SK-N-SH (cell line): ENCODE data around the gene MYBPH. TPM values are rescaled to one million over a fixed set of nuclear protein-coding genes. Genes with fewer than 3 reads are reported as not detected.

Experiments used
- CTCF ChIA-PET: fragments of 300-600, 350-600 bp; formaldehyde crosslinking; extraction: SDS; loops from one replicate; lab custom pipeline; 2021; lab: Yijun Ruan, JAX
- POLR2A ChIA-PET: fragments of 350-600 bp; sonication (Branson Sonifier 250); formaldehyde crosslinking; extraction: SDS; loops from one replicate; lab custom pipeline; 2020; ENCODE audit warnings: antibody characterized with exemption, inconsistent platforms; lab: Yijun Ruan, JAX
- DNase-seq: peaks from one replicate; pipeline ENCODE4 v3.0.0; 2012
- H2AFZ ChIP-seq: fragments of 200-600 bp; sonication (generic); 2 replicates; pipeline ENCODE4 v1.8.1; 2016; ENCODE audit warnings: antibody characterized with exemption, mild to moderate bottlenecking, low read depth
- H3F3A ChIP-seq: fragments of 200-600 bp; sonication (generic); replicated peaks from 2 replicates; pipeline ENCODE3; 2016; ENCODE audit warnings: antibody characterized with exemption, mild to moderate bottlenecking; ENCODE audit not compliant: insufficient read depth
- H3K27ac ChIP-seq, 2 experiments: fragments of 200-500 bp in 1 of 2; fragments of 200-600 bp in 1 of 2; sonication (Bioruptor generic) in 1 of 2; sonication (generic), shearing (Covaris generic) in 1 of 2; 2 replicates each; pipeline versions ENCODE4 v1.5.1 to v1.6.1; 2014 to 2016; ENCODE audit warnings: low read depth in 2 of 2, inconsistent platforms in 1 of 2, low read length in 1 of 2, mild to moderate bottlenecking in 1 of 2, mixed read lengths in 1 of 2
- H3K27me3 ChIP-seq: fragments of 200-600 bp; sonication (generic), shearing (Covaris generic); 2 replicates; pipeline ENCODE4 v1.6.1; 2016; ENCODE audit warnings: mixed run types; ENCODE audit not compliant: insufficient read depth
- H3K36me3 ChIP-seq, 2 experiments: fragments of 200-500 bp in 1 of 2; fragments of 200-600 bp in 1 of 2; sonication (Bioruptor generic) in 1 of 2; sonication (generic) in 1 of 2; replicated peaks in 1 of 2; 2 replicates each; pipeline versions ENCODE3 to v1.5.1; 2014 to 2016; ENCODE audit warnings: low read length in 1 of 2, mild to moderate bottlenecking in 1 of 2; ENCODE audit not compliant: insufficient read depth in 2 of 2, control insufficient read depth in 1 of 2
- H3K4me1 ChIP-seq, 2 experiments: fragments of 200-500 bp in 1 of 2; fragments of 200-600 bp in 1 of 2; sonication (Bioruptor generic) in 1 of 2; sonication (generic), shearing (Covaris generic) in 1 of 2; 2 replicates each; pipeline versions ENCODE4 v1.5.1 to v1.6.1; 2014 to 2016; ENCODE audit warnings: low read depth in 1 of 2, low read length in 1 of 2, mixed run types in 1 of 2; ENCODE audit not compliant: insufficient read depth in 2 of 2, control insufficient read depth in 1 of 2
- H3K4me2 ChIP-seq: fragments of 200-600 bp; sonication (generic), shearing (Covaris generic); 2 replicates; pipeline ENCODE4 v1.6.1; 2017; ENCODE audit warnings: mixed run types
- H3K4me3 ChIP-seq, 2 experiments: fragments of 200-500 bp in 1 of 2; fragments of 200-600 bp in 1 of 2; sonication (Bioruptor generic) in 1 of 2; sonication (generic), shearing (Covaris generic) in 1 of 2; 2 replicates each; pipeline versions ENCODE4 v1.5.1 to v1.8.1; 2014 to 2016; ENCODE audit warnings: low read depth in 2 of 2, inconsistent platforms in 1 of 2, low read length in 1 of 2, mild to moderate bottlenecking in 1 of 2, mixed read lengths in 1 of 2, moderate library complexity in 1 of 2
- H3K79me2 ChIP-seq: fragments of 200-600 bp; sonication (generic); 2 replicates; pipeline ENCODE4 v1.8.1; 2017; ENCODE audit warnings: mild to moderate bottlenecking; ENCODE audit not compliant: insufficient read depth
- H3K9ac ChIP-seq: fragments of 200-600 bp; sonication (generic); 2 replicates; pipeline ENCODE4 v1.6.1; 2017; ENCODE audit warnings: mixed run types
- H3K9me2 ChIP-seq: fragments of 200-600 bp; sonication (generic); 2 replicates; pipeline ENCODE4 v1.6.1; 2017; ENCODE audit warnings: mixed run types
- H3K9me3 ChIP-seq: fragments of 200-600 bp; sonication (generic); 2 replicates; pipeline ENCODE4 v1.6.1; 2017; ENCODE audit warnings: mixed run types, mild to moderate bottlenecking, moderate library complexity
- H4K20me1 ChIP-seq: fragments of 200-600 bp; sonication (generic); 2 replicates; pipeline ENCODE4 v1.6.1; 2017; ENCODE audit warnings: mild to moderate bottlenecking, mixed run types; ENCODE audit not compliant: insufficient read depth
- ELF1 ChIP-seq: IDR thresholded peaks from 2 replicates; pipeline ENCODE4 v1.4.0; 2012
- EP300 ChIP-seq, 2 experiments: IDR thresholded peaks; 2 replicates each; pipeline versions ENCODE4 v1.4.0 to v1.6.1; 2012; ENCODE audit warnings: borderline replicate concordance in 1 of 2, low read depth in 1 of 2, low read length in 1 of 2
- EZH2phosphoT487 ChIP-seq: fragments of 200-600 bp; sonication (generic); IDR thresholded peaks from 2 replicates; pipeline ENCODE4 v1.6.1; 2017; ENCODE audit warnings: low read depth, mixed run types, mild to moderate bottlenecking, antibody characterized with exemption, moderate library complexity, borderline replicate concordance
- GATA2 ChIP-seq: sonication (generic); formaldehyde crosslinking; IDR thresholded peaks from 2 replicates; pipeline ENCODE4 v1.5.0; 2020; ENCODE audit warnings: mild to moderate bottlenecking, missing genetic modification reagents
- NFIC ChIP-seq: IDR thresholded peaks from 2 replicates; pipeline ENCODE4 v1.4.0; 2012; ENCODE audit warnings: borderline replicate concordance
- NRF1 ChIP-seq: IDR thresholded peaks from 2 replicates; pipeline ENCODE4 v1.6.1; 2012; ENCODE audit warnings: low read depth, mild to moderate bottlenecking, low read length
- POLR2AphosphoS5 ChIP-seq: IDR thresholded peaks from 2 replicates; pipeline ENCODE4 v1.6.1; 2012; ENCODE audit warnings: low read depth, low read length
- RXRA ChIP-seq: IDR thresholded peaks from 2 replicates; pipeline ENCODE4 v1.4.0; 2012; ENCODE audit warnings: low read depth, mild to moderate bottlenecking, borderline replicate concordance
- SIN3A ChIP-seq: IDR thresholded peaks from 2 replicates; pipeline ENCODE4 v1.6.1; 2012; ENCODE audit warnings: low read depth, mild to moderate bottlenecking, low read length, moderate library complexity, borderline replicate concordance
- SMC3 ChIP-seq: IDR thresholded peaks from 2 replicates; pipeline ENCODE4 v1.6.1; 2012; ENCODE audit warnings: low read depth, low read length, improper control_type of control experiment
- TAF1 ChIP-seq: IDR thresholded peaks from 2 replicates; pipeline ENCODE4 v1.6.1; 2012; ENCODE audit warnings: low read depth, mild to moderate bottlenecking, low read length, moderate library complexity, borderline replicate concordance
- TCF12 ChIP-seq: IDR thresholded peaks from 2 replicates; pipeline ENCODE4 v1.4.0; 2012
- TEAD4 ChIP-seq: IDR thresholded peaks from 2 replicates; pipeline ENCODE4 v1.4.0; 2012; ENCODE audit warnings: mild to moderate bottlenecking, borderline replicate concordance; ENCODE audit not compliant: insufficient read depth
- WGBS: methylation state at CpG from one replicate; pipeline ENCODE4 v1.1.6; 2017; ENCODE audit warnings: low lambda C conversion rate; 5-methylcytosine and 5-hydroxymethylcytosine counted together
- polyA plus RNA-seq, 3 experiments: library from polyadenylated mRNA; depleted of rRNA; stranded (reverse); fragments of >200 nt; gene quantifications; 2 replicates each; pipeline ENCODE4 v1.2.3, GENCODE V29; 2012
- TF ChIP-seq, protein P1 (sequence below): IDR thresholded peaks from 2 replicates; pipeline ENCODE4 v1.4.0; 2012; ENCODE audit warnings: low read depth, borderline replicate concordance
- TF ChIP-seq, protein P2 (sequence below): IDR thresholded peaks from 2 replicates; pipeline ENCODE4 v1.6.1; 2012; ENCODE audit warnings: mild to moderate bottlenecking, low read depth, low read length, moderate library complexity
- TF ChIP-seq, protein P3 (sequence below): fragments of 150-350 bp; IDR thresholded peaks from 2 replicates; pipeline ENCODE4 v1.6.1; 2016; ENCODE audit warnings: mild to moderate bottlenecking, low read depth, low read length
- TF ChIP-seq, protein P4 (sequence below): IDR thresholded peaks from 2 replicates; pipeline ENCODE4 v1.4.0; 2012; ENCODE audit warnings: low read depth
- TF ChIP-seq, protein P5 (sequence below): IDR thresholded peaks from 2 replicates; pipeline ENCODE4; 2012

The MYBPH gene, protein sequence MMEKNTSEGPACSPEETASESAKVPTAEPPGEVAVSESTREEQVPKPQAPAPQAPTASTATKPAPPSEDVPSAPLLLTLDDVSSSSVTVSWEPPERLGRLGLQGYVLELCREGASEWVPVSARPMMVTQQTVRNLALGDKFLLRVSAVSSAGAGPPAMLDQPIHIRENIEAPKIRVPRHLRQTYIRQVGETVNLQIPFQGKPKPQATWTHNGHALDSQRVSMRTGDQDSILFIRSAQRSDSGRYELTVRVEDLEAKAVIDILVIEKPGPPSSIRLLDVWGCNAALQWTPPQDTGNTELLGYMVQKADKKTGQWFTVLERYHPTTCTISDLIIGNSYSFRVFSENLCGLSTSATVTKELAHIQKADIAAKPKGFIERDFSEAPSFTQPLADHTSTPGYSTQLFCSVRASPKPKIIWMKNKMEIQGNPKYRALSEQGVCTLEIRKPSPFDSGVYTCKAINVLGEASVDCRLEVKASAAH
- 0.12 TPM in 1 of 2 replicates, not detected in the other for polyA plus RNA-seq (2012; rRNA removed)
- not detected in 2 replicates for polyA plus RNA-seq (2012; cell fraction: cytosol; rRNA removed)
- 0.04 and 0.08 TPM in 2 replicates for polyA plus RNA-seq (2012; cell fraction: nucleus; rRNA removed)

DNA sequence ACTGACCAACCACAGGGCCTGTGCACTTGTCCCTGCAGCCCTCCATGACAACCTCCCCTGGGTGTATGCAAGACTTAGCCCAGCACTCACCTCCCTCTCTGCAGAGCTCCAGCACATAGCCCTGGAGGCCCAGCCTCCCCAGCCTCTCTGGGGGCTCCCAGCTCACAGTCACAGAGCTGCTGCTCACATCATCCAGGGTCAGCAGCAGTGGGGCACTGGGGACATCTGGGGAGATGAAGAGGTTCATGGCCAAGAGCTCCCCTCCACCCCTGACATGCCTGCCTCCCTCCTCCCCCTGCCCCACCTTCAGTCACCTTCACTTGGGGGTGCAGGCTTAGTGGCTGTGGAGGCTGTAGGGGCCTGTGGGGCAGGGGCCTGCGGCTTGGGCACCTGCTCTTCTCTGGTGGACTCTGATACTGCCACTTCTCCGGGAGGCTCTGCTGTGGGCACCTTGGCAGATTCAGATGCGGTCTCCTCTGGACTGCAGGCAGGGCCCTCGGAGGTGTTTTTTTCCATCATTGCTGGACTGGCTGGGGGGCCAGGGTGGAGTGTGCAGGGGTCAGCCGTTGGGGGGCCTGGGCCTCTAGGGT lies at the start of gene MYBPH:
TSS of gene MYBPH (minus strand) at position 590 of the 590 bp plus-strand sequence. CDS start at position 519, 71 bp downstream.
- no peak within 1 kb of the TSS for H2AFZ ChIP-seq
- H3K9ac ChIP-seq, result no peak within 1 kb of the TSS
- ChIA-PET CTCF (interaction anchor here (0.7 to 2.9 kb wide), 6 partner anchors 30 to 136 kb away, joined by 3 to 17 read pairs (median 6); partner anchors contain the start of gene ADORA1), POLR2A (no interaction called here)
- no peaks in the 10 kb centered on the region for H3K9me3 ChIP-seq
- H3K27ac ChIP-seq, result no peak within 1 kb of the TSS
- no peaks in the 10 kb centered on the region for H3K36me3 ChIP-seq
- no peaks in the 10 kb centered on the region for H3K27me3 ChIP-seq
- no peaks in the 10 kb centered on the region for H3F3A ChIP-seq
- H4K20me1 ChIP-seq, result no peaks in the 10 kb centered on the region
- H3K79me2 ChIP-seq, result no peaks in the 10 kb centered on the region
- H3K4me2 ChIP-seq, result no peak within 1 kb of the TSS
- TF ChIP-seq, protein P1, sequence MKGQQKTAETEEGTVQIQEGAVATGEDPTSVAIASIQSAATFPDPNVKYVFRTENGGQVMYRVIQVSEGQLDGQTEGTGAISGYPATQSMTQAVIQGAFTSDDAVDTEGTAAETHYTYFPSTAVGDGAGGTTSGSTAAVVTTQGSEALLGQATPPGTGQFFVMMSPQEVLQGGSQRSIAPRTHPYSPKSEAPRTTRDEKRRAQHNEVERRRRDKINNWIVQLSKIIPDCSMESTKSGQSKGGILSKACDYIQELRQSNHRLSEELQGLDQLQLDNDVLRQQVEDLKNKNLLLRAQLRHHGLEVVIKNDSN, result no peak
- TF ChIP-seq, protein P2, sequence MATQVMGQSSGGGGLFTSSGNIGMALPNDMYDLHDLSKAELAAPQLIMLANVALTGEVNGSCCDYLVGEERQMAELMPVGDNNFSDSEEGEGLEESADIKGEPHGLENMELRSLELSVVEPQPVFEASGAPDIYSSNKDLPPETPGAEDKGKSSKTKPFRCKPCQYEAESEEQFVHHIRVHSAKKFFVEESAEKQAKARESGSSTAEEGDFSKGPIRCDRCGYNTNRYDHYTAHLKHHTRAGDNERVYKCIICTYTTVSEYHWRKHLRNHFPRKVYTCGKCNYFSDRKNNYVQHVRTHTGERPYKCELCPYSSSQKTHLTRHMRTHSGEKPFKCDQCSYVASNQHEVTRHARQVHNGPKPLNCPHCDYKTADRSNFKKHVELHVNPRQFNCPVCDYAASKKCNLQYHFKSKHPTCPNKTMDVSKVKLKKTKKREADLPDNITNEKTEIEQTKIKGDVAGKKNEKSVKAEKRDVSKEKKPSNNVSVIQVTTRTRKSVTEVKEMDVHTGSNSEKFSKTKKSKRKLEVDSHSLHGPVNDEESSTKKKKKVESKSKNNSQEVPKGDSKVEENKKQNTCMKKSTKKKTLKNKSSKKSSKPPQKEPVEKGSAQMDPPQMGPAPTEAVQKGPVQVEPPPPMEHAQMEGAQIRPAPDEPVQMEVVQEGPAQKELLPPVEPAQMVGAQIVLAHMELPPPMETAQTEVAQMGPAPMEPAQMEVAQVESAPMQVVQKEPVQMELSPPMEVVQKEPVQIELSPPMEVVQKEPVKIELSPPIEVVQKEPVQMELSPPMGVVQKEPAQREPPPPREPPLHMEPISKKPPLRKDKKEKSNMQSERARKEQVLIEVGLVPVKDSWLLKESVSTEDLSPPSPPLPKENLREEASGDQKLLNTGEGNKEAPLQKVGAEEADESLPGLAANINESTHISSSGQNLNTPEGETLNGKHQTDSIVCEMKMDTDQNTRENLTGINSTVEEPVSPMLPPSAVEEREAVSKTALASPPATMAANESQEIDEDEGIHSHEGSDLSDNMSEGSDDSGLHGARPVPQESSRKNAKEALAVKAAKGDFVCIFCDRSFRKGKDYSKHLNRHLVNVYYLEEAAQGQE, result no peak
- TF ChIP-seq, protein P3, sequence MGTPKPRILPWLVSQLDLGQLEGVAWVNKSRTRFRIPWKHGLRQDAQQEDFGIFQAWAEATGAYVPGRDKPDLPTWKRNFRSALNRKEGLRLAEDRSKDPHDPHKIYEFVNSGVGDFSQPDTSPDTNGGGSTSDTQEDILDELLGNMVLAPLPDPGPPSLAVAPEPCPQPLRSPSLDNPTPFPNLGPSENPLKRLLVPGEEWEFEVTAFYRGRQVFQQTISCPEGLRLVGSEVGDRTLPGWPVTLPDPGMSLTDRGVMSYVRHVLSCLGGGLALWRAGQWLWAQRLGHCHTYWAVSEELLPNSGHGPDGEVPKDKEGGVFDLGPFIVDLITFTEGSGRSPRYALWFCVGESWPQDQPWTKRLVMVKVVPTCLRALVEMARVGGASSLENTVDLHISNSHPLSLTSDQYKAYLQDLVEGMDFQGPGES, result no peak
- TF ChIP-seq SIN3A, result no peak
- TF ChIP-seq, protein P4, sequence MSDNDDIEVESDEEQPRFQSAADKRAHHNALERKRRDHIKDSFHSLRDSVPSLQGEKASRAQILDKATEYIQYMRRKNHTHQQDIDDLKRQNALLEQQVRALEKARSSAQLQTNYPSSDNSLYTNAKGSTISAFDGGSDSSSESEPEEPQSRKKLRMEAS, result no peak
- TF ChIP-seq GATA2 (CRISPR knock-in tag), result no peak
- TF ChIP-seq RXRA, result no peak
- no peak for TF ChIP-seq SMC3
- no peak for TF ChIP-seq EZH2phosphoT487
- no peak for TF ChIP-seq NFIC
- TF ChIP-seq, protein P5, sequence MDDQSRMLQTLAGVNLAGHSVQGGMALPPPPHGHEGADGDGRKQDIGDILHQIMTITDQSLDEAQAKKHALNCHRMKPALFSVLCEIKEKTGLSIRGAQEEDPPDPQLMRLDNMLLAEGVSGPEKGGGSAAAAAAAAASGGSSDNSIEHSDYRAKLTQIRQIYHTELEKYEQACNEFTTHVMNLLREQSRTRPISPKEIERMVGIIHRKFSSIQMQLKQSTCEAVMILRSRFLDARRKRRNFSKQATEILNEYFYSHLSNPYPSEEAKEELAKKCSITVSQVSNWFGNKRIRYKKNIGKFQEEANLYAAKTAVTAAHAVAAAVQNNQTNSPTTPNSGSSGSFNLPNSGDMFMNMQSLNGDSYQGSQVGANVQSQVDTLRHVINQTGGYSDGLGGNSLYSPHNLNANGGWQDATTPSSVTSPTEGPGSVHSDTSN, result no peak
- no peak for TF ChIP-seq POLR2AphosphoS5
- no peak for TF ChIP-seq TEAD4
- no peak for TF ChIP-seq ELF1
- TF ChIP-seq TAF1, result no peak
- TF ChIP-seq TCF12, result no peak
- TF ChIP-seq NRF1, result no peak
- TF ChIP-seq EP300 (IDR thresholded peaks at IDR 0.05; ENCODE audit: borderline replicate concordance in 1 of 2, low read depth in 1 of 2, low read length in 1 of 2), result no peak
- H3K4me1 ChIP-seq, result peaks cover 17 to 20% of the 10 kb centered on the region in 2 experiments; a peak in 2 of 4 replicates
- H3K4me3 ChIP-seq, result no peak within 1 kb of the TSS
- no peak for DNase-seq
- WGBS, result 74% methylated on average over 4 of the region's 5 CpGs
- H3K9me2 ChIP-seq, result no peaks in the 10 kb centered on the region
